K562 (cell line): ENCODE data around the gene DPPA4. TPM values are rescaled to one million over a fixed set of nuclear protein-coding genes. Genes with fewer than 3 reads are reported as not detected.

Experiments used
- ATAC-seq: fragments of 200-7000 bp; cut with Tn5 transposase; 3 replicates; pipeline ENCODE4 v1.9.1; 2020; ENCODE audit warnings: moderate library complexity
- BruUV-seq: library from RNA; stranded (reverse); fragments of 400-500 nt; replicated peaks from 2 replicates; lab custom pipeline; 2021; lab: Mats Ljungman, UMichigan
- CTCF ChIA-PET: fragments of 300-600 bp; formaldehyde crosslinking; extraction: SDS; loops from one replicate; lab custom pipeline; 2021; ENCODE audit warnings: low intra/inter-chr PET ratio; lab: Yijun Ruan, JAX
- POLR2A ChIA-PET: fragments of 300-600, 350-650 bp; sonication (Branson Sonifier 250); formaldehyde crosslinking; extraction: SDS; loops from one replicate; lab custom pipeline; 2021; ENCODE audit warnings: antibody characterized with exemption, inconsistent platforms; lab: Yijun Ruan, JAX
- DNase-seq, 4 experiments: peaks; one replicate each; pipeline versions ENCODE4 v3.0.0 to v3.0.0-alpha.2; 2011 to 2018; ENCODE audit warnings: low spot score in 3 of 4, mixed read lengths in 3 of 4; ENCODE audit errors: extremely low read depth in 1 of 4
- FAIRE-seq: peaks from 2 replicates; lab custom pipeline; 2011; peaks lifted over from hg19 to GRCh38; lab: Jason Lieb, UNC
- H2AFZ ChIP-seq: 2 replicates; pipeline ENCODE4 v1.6.0; 2011; ENCODE audit warnings: low read depth, low read length, control low read depth, inconsistent platforms
- H3K27ac ChIP-seq: fragments of 200-600 bp; 3 replicates; pipeline ENCODE4 v1.8.0; 2011; ENCODE audit warnings: low read depth, mild to moderate bottlenecking, control low read depth, inconsistent platforms, low read length, moderate library complexity, mixed read lengths; ENCODE audit errors: extremely low read depth
- H3K27me3 ChIP-seq, 2 experiments: fragments of 300-600 bp in 1 of 2; 2 replicates in 1 of 2; 3 replicates in 1 of 2; pipeline versions ENCODE4 v1.6.0 to v1.8.0; 2011; ENCODE audit warnings: inconsistent platforms in 2 of 2, low read length in 2 of 2, mild to moderate bottlenecking in 1 of 2, mixed read lengths in 1 of 2, moderate library complexity in 1 of 2; ENCODE audit not compliant: control insufficient read depth in 2 of 2, insufficient read depth in 2 of 2
- H3K36me3 ChIP-seq: fragments of 300-600 bp; 3 replicates; pipeline ENCODE4 v1.8.0; 2011; ENCODE audit warnings: mild to moderate bottlenecking, low read length, inconsistent platforms; ENCODE audit not compliant: control insufficient read depth, insufficient read depth
- H3K4me1 ChIP-seq, 2 experiments: fragments of 200-600 bp in 1 of 2; replicated peaks in 1 of 2; 2 replicates in 1 of 2; 3 replicates in 1 of 2; pipeline versions ENCODE4 v1.5.1 to v1.8.0; 2011; ENCODE audit warnings: inconsistent platforms in 2 of 2, low read length in 2 of 2, mild to moderate bottlenecking in 1 of 2, mixed read lengths in 1 of 2, moderate library complexity in 1 of 2; ENCODE audit not compliant: control insufficient read depth in 2 of 2, insufficient read depth in 2 of 2
- H3K4me2 ChIP-seq: 2 replicates; pipeline ENCODE4 v1.6.1; 2011; ENCODE audit warnings: low read length, control low read depth, inconsistent platforms, mixed read lengths; ENCODE audit not compliant: insufficient read depth
- H3K4me3 ChIP-seq: fragments of 200-600 bp; sonication (generic), shearing (Covaris generic); 2 replicates; pipeline ENCODE4 v1.5.1; 2016; ENCODE audit warnings: control low read depth, inconsistent platforms
- H3K79me2 ChIP-seq: fragments of 200-600 bp; 3 replicates; pipeline ENCODE4 v1.8.0; 2011; ENCODE audit warnings: low read length, inconsistent platforms; ENCODE audit not compliant: control insufficient read depth, insufficient read depth
- H3K9ac ChIP-seq, 2 experiments: 2 replicates each; pipeline versions ENCODE4 v1.6.0 to v1.6.1; 2011; ENCODE audit warnings: low read depth in 2 of 2, low read length in 2 of 2, control low read depth in 1 of 2, inconsistent platforms in 1 of 2, mild to moderate bottlenecking in 1 of 2, mixed read lengths in 1 of 2; ENCODE audit not compliant: insufficient read depth in 1 of 2
- H3K9me1 ChIP-seq: one replicate; pipeline ENCODE4 v1.6.0; 2011; ENCODE audit warnings: inconsistent platforms, mild to moderate bottlenecking, low read length, moderate library complexity; ENCODE audit not compliant: control insufficient read depth, insufficient read depth
- H3K9me3 ChIP-seq: replicated peaks from 2 replicates; pipeline ENCODE4 v1.5.1; 2011; ENCODE audit warnings: low read depth, low read length, inconsistent platforms; ENCODE audit not compliant: control insufficient read depth, insufficient read depth
- H4K20me1 ChIP-seq: replicated peaks from 2 replicates; pipeline ENCODE4 v1.6.1; 2011; ENCODE audit warnings: low read length, inconsistent platforms, mixed read lengths; ENCODE audit not compliant: control insufficient read depth, insufficient read depth
- BHLHE40 ChIP-seq: IDR thresholded peaks from 2 replicates; pipeline ENCODE4 v1.6.1; 2011; ENCODE audit warnings: low read length, improper control_type of control experiment
- CTBP1 ChIP-seq: fragments of 450-650 bp; IDR thresholded peaks from 2 replicates; pipeline ENCODE4 v1.6.1; 2016; ENCODE audit warnings: borderline replicate concordance
- HDAC2 ChIP-seq: fragments of 450-650 bp; IDR thresholded peaks from 2 replicates; pipeline ENCODE4 v1.6.1; 2016; ENCODE audit warnings: mild to moderate bottlenecking
- HOXB6 ChIP-seq: fragments of 250-450 bp; sonication (Bioruptor Pico); IDR thresholded peaks from 2 replicates; pipeline ENCODE4 v1.5.1; 2022; ENCODE audit warnings: mild to moderate bottlenecking, borderline replicate concordance
- NCOA4 ChIP-seq: fragments of 450-650 bp; IDR thresholded peaks from 2 replicates; pipeline ENCODE4 v1.6.1; 2018; ENCODE audit warnings: mild to moderate bottlenecking; ENCODE audit not compliant: partially characterized antibody
- NONO ChIP-seq, 2 experiments: fragments of 200-400 bp in 1 of 2; fragments of 450-650 bp in 1 of 2; formaldehyde crosslinking in 1 of 2; IDR thresholded peaks; 2 replicates each; pipeline ENCODE4 v1.6.1; 2017; ENCODE audit warnings: low read depth in 2 of 2, mild to moderate bottlenecking in 2 of 2, moderate library complexity in 2 of 2, low read length in 1 of 2
- NRF1 ChIP-seq, 2 experiments: fragments of 450-650 bp; IDR thresholded peaks in 1 of 2; conservative IDR thresholded peaks in 1 of 2; 2 replicates each; pipeline ENCODE4 v1.6.1; 2014; ENCODE audit warnings: mild to moderate bottlenecking in 2 of 2
- SMARCC2 ChIP-seq: fragments of 450-650 bp; IDR thresholded peaks from 2 replicates; pipeline ENCODE4 v1.6.1; 2017; ENCODE audit warnings: antibody characterized with exemption, moderate library complexity, mild to moderate bottlenecking, low read depth
- SRSF3 ChIP-seq: fragments of 200-400 bp; formaldehyde crosslinking; IDR thresholded peaks from 2 replicates; pipeline ENCODE4 v1.6.1; 2016; ENCODE audit warnings: mild to moderate bottlenecking, low read length, moderate library complexity; ENCODE audit not compliant: insufficient read depth
- TRIM28 ChIP-seq: fragments of 450-650 bp; IDR thresholded peaks from 2 replicates; pipeline ENCODE4 v1.6.1; 2017
- XRCC5 ChIP-seq: fragments of 200-400 bp; formaldehyde crosslinking; IDR thresholded peaks from 2 replicates; pipeline ENCODE4 v1.6.1; 2017; ENCODE audit warnings: low read depth, mild to moderate bottlenecking, low read length
- ZBED1 ChIP-seq: IDR thresholded peaks from 2 replicates; pipeline ENCODE4 v1.6.1; 2014
- ZNF232 ChIP-seq: sonication (generic); formaldehyde crosslinking; IDR thresholded peaks from 2 replicates; pipeline ENCODE4 v1.8.0; 2022; ENCODE audit warnings: mild to moderate bottlenecking, missing genetic modification reagents
- WGBS: fragments of 100-300 bp; shearing (Covaris generic); methylation state at CpG from one replicate; pipeline ENCODE4 v1.1.6; 2016; ENCODE audit warnings: low coverage, mixed read lengths; ENCODE audit not compliant: insufficient coverage; ENCODE audit errors: missing lambda C conversion rate; 5-methylcytosine and 5-hydroxymethylcytosine counted together
- in situ Hi-C: fragments of 300-500 bp; cut with MboI; formaldehyde crosslinking; loops from 4 replicates; pipeline ENCODE4 v1.15.0; 2018; ENCODE audit warnings: inconsistent platforms, mixed read lengths
- intact Hi-C: fragments of 100-400 bp; cut with micrococcal nuclease; formaldehyde crosslinking; loops from 2 replicates; pipeline ENCODE4 v1.14.2; 2022
- polyA plus RNA-seq, 8 experiments: library from polyadenylated mRNA; depleted of rRNA in 4 of 8; stranded (reverse) in 5 of 8; unstranded in 3 of 8; fragments of >200 nt; fragmentation: Nextera tagmentation in 2 of 8; fragmentation: Illumina TruSeq in 1 of 8; extraction: Ambion mirVana in 2 of 8; extraction: Trizol in 1 of 8; gene quantifications; 2 replicates each; pipeline versions ENCODE4 v1.2.1 to v1.2.3, GENCODE V29; 2011 to 2014; ENCODE audit warnings: inconsistent platforms in 1 of 8, missing spikeins in 1 of 8
- total RNA-seq, 7 experiments: library from RNA; depleted of rRNA in 6 of 7; stranded (reverse); fragments of >200 nt in 6 of 7; fragmentation: Illumina TruSeq in 2 of 7; extraction: Trizol in 2 of 7; gene quantifications; 2 replicates each; pipeline versions ENCODE4 v1.2.1 to v1.2.3, GENCODE V29; 2011 to 2021; ENCODE audit warnings: low replicate concordance in 1 of 7
- TF ChIP-seq, protein P1 (sequence below): fragments of 250-450 bp; sonication (Bioruptor Pico); IDR thresholded peaks from 2 replicates; pipeline ENCODE4 v1.8.0; 2021; ENCODE audit warnings: borderline replicate concordance, mild to moderate bottlenecking, moderate library complexity; ENCODE audit not compliant: poor library complexity, severe bottlenecking
- TF ChIP-seq, protein P2 (sequence below): fragments of 250-450 bp; sonication (Bioruptor Pico); IDR thresholded peaks from 2 replicates; pipeline ENCODE4 v1.8.0; 2022; ENCODE audit warnings: inconsistent platforms
- TF ChIP-seq, protein P3 (sequence below): IDR thresholded peaks from 2 replicates; pipeline ENCODE4 v1.6.1; 2011; ENCODE audit not compliant: insufficient read length; ENCODE audit errors: extremely low read depth
- TF ChIP-seq, protein P4 (sequence below): sonication (generic); formaldehyde crosslinking; IDR thresholded peaks from 2 replicates; pipeline ENCODE4 v1.8.1; 2023; ENCODE audit warnings: mild to moderate bottlenecking, missing genetic modification reagents

The DPPA4 gene
- total and polyA plus RNA-seq, 9 of the 15 experiments (the other 6 are each of a cell fraction or from before 2014, with no cell fraction given) = 0.53 TPM; not detected in 8

DNA sequence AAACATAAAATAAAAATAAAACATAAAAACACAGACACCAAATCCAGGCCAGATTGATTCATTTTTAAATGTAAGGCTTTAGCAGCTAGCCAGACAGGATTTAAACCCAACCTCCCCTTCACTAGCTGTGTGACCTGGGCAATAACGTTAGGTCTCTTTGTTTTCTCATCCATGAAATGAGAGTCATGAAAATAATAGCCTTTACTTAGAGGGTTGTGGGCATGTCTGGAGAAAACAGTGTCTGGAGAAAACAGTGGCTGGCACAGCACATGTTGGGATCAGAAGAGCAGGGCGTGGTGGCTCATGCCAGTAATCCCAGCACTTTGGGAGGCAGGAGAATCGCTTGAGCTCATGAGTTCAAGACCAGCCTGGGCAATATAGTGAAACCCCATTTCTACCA is 1.9 kb upstream of the DPPA4 start:
- no peaks in the 10 kb centered on the region for H3K4me1 ChIP-seq
- H3K79me2 ChIP-seq = no peaks in the 10 kb centered on the region
- BruUV-seq = no TSS peak
- no peak overlapping the region for H3K4me3 ChIP-seq
- no peaks in the 10 kb centered on the region for H3K9me1 ChIP-seq
- DNase-seq (no peak), FAIRE-seq (no peak), ATAC-seq (no peak)
- H3K36me3 ChIP-seq = no peaks in the 10 kb centered on the region
- ChIA-PET POLR2A (interaction anchor here (0.6 kb wide), 1 partner anchor 36 kb away, joined by 3 read pairs; no protein-coding TSS in a partner anchor), CTCF (no interaction called here)
- no peaks in the 10 kb centered on the region for H3K9me3 ChIP-seq
- intact Hi-C loops (no loop called here), in situ Hi-C loops (no loop called here)
- 0% methylated on average over 2 of the region's 3 CpGs for WGBS
- H3K27ac ChIP-seq = no peak overlapping the region
- H4K20me1 ChIP-seq = no peaks in the 10 kb centered on the region
- no peak overlapping the region for H2AFZ ChIP-seq
- no peak overlapping the region for H3K9ac ChIP-seq
- TF ChIP-seq HDAC2 (no peak), TRIM28 (no peak), HOXB6 (CRISPR knock-in tag) (no peak), ZBED1 (no peak), SMARCC2 (no peak), NRF1 (conservative IDR thresholded peaks at IDR 0.05 in 1 of 2, IDR thresholded peaks at IDR 0.05 in 1 of 2) (no peak), XRCC5 (no peak), CTBP1 (no peak), NONO (IDR thresholded peaks at IDR 0.05; ENCODE audit: low read depth in 2 of 2, low read length in 1 of 2) (no peak), SRSF3 (no peak), BHLHE40 (no peak), ZNF232 (CRISPR knock-in tag) (no peak), NCOA4 (no peak)
- TF ChIP-seq, protein P1, sequence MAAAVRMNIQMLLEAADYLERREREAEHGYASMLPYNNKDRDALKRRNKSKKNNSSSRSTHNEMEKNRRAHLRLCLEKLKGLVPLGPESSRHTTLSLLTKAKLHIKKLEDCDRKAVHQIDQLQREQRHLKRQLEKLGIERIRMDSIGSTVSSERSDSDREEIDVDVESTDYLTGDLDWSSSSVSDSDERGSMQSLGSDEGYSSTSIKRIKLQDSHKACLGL (CRISPR knock-in tag) = no peak
- TF ChIP-seq, protein P2, sequence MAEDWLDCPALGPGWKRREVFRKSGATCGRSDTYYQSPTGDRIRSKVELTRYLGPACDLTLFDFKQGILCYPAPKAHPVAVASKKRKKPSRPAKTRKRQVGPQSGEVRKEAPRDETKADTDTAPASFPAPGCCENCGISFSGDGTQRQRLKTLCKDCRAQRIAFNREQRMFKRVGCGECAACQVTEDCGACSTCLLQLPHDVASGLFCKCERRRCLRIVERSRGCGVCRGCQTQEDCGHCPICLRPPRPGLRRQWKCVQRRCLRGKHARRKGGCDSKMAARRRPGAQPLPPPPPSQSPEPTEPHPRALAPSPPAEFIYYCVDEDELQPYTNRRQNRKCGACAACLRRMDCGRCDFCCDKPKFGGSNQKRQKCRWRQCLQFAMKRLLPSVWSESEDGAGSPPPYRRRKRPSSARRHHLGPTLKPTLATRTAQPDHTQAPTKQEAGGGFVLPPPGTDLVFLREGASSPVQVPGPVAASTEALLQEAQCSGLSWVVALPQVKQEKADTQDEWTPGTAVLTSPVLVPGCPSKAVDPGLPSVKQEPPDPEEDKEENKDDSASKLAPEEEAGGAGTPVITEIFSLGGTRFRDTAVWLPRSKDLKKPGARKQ (CRISPR knock-in tag) = no peak
- TF ChIP-seq, protein P3, sequence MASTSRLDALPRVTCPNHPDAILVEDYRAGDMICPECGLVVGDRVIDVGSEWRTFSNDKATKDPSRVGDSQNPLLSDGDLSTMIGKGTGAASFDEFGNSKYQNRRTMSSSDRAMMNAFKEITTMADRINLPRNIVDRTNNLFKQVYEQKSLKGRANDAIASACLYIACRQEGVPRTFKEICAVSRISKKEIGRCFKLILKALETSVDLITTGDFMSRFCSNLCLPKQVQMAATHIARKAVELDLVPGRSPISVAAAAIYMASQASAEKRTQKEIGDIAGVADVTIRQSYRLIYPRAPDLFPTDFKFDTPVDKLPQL = no peak
- TF ChIP-seq, protein P4, sequence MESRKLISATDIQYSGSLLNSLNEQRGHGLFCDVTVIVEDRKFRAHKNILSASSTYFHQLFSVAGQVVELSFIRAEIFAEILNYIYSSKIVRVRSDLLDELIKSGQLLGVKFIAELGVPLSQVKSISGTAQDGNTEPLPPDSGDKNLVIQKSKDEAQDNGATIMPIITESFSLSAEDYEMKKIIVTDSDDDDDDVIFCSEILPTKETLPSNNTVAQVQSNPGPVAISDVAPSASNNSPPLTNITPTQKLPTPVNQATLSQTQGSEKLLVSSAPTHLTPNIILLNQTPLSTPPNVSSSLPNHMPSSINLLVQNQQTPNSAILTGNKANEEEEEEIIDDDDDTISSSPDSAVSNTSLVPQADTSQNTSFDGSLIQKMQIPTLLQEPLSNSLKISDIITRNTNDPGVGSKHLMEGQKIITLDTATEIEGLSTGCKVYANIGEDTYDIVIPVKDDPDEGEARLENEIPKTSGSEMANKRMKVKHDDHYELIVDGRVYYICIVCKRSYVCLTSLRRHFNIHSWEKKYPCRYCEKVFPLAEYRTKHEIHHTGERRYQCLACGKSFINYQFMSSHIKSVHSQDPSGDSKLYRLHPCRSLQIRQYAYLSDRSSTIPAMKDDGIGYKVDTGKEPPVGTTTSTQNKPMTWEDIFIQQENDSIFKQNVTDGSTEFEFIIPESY (CRISPR knock-in tag) = no peak
- no peak overlapping the region for H3K4me2 ChIP-seq
- H3K27me3 ChIP-seq = no peaks in the 10 kb centered on the region
